GM12872 (cell line): ENCODE data around the gene TUBG1.

Source experiments
- TF ChIP-seq, protein P1 (sequence below): IDR thresholded peaks from 3 replicates; pipeline ENCODE4 v1.5.1; 2011; ENCODE audit warnings: low read depth, mild to moderate bottlenecking, low read length, moderate library complexity; ENCODE audit not compliant: insufficient read depth

The TUBG1 gene

DNA sequence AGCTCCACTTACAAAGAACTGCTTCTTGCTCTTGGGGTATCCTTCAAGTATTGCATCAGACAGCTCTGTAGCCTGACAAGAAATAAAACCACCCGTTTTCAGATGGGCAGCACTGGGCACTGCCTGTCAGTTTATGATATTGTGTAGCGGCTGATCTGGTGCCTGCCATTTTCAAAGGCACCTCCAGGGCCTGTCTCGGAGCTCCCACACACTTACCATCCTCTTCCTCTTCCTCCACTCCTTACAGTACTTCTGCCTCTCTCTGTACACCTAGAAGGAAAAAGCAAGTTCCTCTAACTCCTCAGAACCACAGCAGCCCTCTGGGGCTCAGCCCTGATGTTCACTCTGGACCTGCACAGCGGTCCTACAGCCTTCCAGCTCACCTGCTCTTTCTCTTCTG lies 36.4 kb upstream of the TUBG1 start:
- TF ChIP-seq, protein P1, sequence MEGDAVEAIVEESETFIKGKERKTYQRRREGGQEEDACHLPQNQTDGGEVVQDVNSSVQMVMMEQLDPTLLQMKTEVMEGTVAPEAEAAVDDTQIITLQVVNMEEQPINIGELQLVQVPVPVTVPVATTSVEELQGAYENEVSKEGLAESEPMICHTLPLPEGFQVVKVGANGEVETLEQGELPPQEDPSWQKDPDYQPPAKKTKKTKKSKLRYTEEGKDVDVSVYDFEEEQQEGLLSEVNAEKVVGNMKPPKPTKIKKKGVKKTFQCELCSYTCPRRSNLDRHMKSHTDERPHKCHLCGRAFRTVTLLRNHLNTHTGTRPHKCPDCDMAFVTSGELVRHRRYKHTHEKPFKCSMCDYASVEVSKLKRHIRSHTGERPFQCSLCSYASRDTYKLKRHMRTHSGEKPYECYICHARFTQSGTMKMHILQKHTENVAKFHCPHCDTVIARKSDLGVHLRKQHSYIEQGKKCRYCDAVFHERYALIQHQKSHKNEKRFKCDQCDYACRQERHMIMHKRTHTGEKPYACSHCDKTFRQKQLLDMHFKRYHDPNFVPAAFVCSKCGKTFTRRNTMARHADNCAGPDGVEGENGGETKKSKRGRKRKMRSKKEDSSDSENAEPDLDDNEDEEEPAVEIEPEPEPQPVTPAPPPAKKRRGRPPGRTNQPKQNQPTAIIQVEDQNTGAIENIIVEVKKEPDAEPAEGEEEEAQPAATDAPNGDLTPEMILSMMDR = no peak

DNA sequence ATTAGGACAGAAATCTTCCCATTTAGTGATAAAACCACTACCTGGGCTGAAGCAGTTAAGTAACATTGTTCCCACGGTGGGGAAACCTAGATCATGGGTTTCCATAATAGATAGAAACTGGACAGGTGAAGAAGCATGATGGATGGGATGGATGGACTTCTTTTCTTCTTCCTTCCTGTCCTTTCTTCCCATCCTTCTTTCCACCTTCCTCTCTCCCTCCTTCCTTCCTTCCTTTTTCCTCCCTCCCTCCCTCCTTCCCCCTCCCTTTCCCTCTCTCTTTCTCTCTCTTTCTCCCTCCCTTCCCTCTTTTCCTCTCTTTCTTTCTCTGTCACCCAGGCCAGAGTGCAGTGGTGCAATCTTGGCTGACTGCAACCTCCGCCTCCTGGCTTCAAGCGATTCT lies 35.0 kb upstream of the TUBG1 start:
- TF ChIP-seq, protein P1 = no peak

DNA sequence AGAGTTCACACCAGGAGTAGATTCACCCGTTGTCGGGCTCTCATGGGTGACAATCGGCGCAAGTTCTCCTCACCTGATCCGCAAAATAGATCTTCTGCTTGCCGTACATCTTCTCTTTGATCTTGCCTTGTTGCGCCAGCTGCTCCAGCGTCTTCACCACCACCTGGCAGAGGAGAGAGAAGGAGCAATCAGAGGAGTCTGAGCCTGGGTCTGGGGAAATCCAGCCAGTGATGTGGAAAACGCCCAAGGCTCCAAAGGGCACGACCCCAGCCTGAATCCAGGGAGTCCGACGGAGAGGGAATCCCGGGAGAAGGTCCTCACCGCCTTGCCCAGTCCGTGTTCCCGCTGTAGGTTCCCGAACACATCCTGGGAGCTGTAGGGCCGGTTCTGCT lies 32.3 kb upstream of the TUBG1 start:
- TF ChIP-seq, protein P1 = no peak

DNA sequence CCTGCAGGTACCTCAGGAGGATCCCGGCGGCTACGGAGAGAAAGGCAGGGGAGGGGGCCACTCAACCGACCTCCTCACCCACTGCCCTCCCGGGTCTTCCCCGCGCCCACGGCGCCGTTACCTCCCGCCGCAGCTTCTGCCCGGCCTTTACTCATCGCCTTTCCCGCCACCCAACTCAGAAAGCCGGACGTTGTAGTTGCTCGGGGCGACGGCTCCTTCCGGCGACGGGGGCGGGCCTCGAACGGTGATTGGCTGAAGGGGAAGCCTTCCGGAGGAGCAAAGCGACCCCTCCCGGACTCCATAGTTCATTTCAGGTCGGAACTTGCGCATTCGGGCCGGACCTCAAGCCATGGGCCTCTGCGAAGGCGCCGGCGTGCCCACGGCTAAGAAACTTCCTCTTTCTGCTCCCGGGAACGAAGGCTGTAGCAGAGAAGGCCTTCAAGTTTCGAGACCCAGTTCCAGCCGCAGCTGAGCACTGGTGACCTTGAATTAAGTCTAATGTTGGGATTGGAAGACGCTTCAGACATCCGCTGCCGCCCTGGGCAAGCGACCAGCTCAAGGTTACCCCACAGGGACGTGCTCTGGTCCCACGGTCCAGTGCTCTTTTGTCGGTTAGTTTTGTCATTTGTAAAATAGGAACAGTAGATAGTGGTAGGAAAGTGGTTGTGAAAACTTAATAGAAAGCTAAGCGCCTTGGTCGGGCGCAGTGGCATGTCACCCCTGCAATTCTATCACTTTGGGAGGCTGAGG lies 31.8 kb upstream of the TUBG1 start, which contains the start of gene PSMC3IP:
TSS of gene PSMC3IP (minus strand) at position 198 of the 750 bp plus-strand sequence. CDS start at position 155, 43 bp downstream.
- TF ChIP-seq, protein P1 = peak; percentile 68

DNA sequence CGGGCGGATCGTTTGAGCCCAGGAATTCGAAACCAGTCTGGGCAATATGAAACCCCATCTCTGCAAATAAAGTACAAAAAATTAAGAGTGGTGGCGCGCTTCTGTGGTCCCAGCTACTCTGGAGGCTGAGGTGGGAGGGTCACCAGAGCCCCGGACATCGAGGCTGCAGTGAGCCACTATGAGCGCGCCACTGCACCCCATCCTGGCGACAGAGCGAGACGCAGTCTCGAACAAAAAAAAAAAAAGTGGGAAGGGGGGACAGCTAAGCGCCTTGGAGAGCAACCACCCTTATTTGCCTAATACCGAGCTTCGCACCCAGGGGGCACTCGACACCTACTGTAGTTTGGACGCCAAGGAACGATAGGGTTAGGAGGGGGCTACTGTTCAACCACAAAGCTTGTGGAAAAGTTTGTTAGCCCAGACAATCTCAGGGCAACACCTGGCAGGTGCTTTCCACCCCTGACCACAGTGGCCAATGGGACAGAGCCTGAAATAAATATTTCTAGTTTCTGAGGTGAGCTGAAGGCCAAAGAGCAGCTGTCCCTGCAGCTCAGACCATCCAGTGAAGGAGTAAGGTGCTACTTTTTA lies 31.1 kb upstream of the TUBG1 start:
- TF ChIP-seq, protein P1 = peak; percentile 86

DNA sequence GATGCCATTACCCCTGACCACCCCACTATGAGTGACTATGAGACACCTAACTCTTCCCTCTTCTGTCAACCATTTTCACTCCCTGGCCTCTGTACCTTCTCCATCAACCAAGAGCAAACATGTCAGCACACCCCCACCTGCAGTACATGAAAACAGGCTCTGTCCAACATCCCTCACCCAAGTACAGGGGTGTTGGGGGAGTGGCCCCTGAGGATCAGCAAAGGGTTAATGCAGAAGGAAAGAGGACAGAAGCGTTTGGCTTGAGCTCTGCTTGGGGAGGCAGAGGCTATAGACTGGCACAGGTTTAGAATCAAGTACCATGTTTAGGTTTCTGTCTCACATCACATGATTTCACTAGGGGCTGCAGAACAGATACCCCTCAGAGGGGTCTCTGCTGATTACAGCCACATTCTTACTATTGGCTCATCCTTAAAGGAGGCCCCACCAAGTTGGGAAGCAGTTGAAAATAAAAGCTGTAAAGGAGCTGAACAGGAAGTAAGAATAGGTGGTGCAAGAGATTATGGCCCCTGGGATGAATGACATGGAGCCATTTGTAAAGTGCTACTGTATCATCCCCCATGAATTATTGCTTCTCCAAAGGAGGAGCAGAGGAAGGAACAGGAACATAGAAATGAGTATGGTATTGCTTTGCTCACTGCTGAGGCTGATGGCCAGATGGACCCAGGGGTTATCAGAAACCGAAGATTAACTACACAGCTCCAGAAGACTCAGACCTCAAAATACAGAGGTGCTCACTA lies 29.5 kb upstream of the TUBG1 start:
- TF ChIP-seq, protein P1 = no peak

DNA sequence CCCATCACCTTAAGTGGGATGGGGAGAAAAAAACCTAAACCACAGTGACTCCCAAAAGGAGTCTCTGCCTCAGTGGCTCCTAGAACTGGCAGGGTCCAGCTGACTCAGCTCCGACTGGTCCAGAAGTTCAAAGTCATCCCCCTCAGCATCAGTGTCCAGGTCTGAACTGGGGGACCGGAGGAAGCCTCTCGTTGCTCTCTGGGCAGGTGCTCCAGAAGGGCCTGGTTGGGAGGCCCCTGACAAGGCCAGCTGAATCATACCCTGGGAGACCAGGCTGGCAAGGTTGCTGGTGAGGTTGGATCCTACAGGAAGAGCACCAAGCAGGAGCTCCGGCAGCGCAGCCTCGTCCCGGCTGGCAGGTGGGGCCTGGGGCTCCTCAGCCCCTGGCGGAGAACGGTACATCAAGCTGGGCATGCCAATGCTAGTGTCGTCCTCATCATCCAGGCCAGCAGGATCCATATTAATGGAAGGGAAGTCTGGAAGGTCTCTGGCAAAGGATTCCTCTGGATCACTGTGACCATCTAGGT lies 27.7 kb upstream of the TUBG1 start:
- TF ChIP-seq, protein P1 = no peak
